Panc1 (cell line): ENCODE results near the gene BSND. TPM values are rescaled to one million over a fixed set of nuclear protein-coding genes. Genes with fewer than 3 reads are reported as not detected.

Source experiments
- ATAC-seq: fragments of 200-7000 bp; cut with Tn5 transposase; 2 replicates; pipeline ENCODE4 v1.9.1; 2020; ENCODE audit warnings: mild to moderate bottlenecking, moderate library complexity
- BruUV-seq: library from RNA; stranded (reverse); fragments of 400-500 nt; replicated peaks from 2 replicates; lab custom pipeline; 2021; lab: Mats Ljungman, UMichigan
- CTCF ChIA-PET: fragments of 300-600 bp; sonication (Branson Sonifier 250); formaldehyde crosslinking; loops from one replicate; lab custom pipeline; 2022; ENCODE audit warnings: antibody characterized with exemption; lab: Charles Lee
- POLR2A ChIA-PET: fragments of 300-600 bp; sonication (Branson Sonifier 250); formaldehyde crosslinking; loops from one replicate; lab custom pipeline; 2022; ENCODE audit warnings: antibody characterized with exemption; lab: Charles Lee
- DNase-seq: peaks from one replicate; pipeline ENCODE4 v3.0.0-alpha.2; 2010; ENCODE audit warnings: low read depth, low spot score
- H3K27ac ChIP-seq: 2 replicates; pipeline ENCODE4 v1.5.1; 2011; ENCODE audit warnings: mild to moderate bottlenecking, low read length, inconsistent platforms
- H3K27me3 ChIP-seq: fragments of 200-500 bp; sonication (Bioruptor generic); 2 replicates; pipeline ENCODE4 v1.6.0; 2014; ENCODE audit warnings: low read length, inconsistent platforms; ENCODE audit not compliant: control insufficient read depth, insufficient read depth
- H3K36me3 ChIP-seq: fragments of 200-500 bp; sonication (Bioruptor generic); 2 replicates; pipeline ENCODE4 v1.5.1; 2014; ENCODE audit warnings: inconsistent platforms, mild to moderate bottlenecking, low read length, moderate library complexity; ENCODE audit not compliant: control insufficient read depth, insufficient read depth
- H3K4me1 ChIP-seq: 2 replicates; pipeline ENCODE4 v1.5.1; 2011; ENCODE audit warnings: inconsistent platforms, mild to moderate bottlenecking, low read length, moderate library complexity; ENCODE audit not compliant: control insufficient read depth, insufficient read depth
- H3K4me3 ChIP-seq, 2 experiments: 2 replicates each; pipeline ENCODE4 v1.5.1; 2011 to 2012; ENCODE audit warnings: low read depth in 2 of 2, low read length in 2 of 2, mild to moderate bottlenecking in 2 of 2, inconsistent platforms in 1 of 2, moderate library complexity in 1 of 2
- H3K9me3 ChIP-seq: fragments of 200-500 bp; sonication (Bioruptor generic); 2 replicates; pipeline ENCODE4 v1.5.1; 2014; ENCODE audit warnings: low read depth, mild to moderate bottlenecking, inconsistent platforms, low read length, moderate library complexity; ENCODE audit not compliant: control insufficient read depth, insufficient read depth
- POLR2AphosphoS5 ChIP-seq: IDR thresholded peaks from 2 replicates; pipeline ENCODE4 v1.6.1; 2012; ENCODE audit warnings: mild to moderate bottlenecking, low read depth, low read length, moderate library complexity
- REST ChIP-seq, 2 experiments: IDR thresholded peaks; 2 replicates each; pipeline ENCODE4 v1.6.1; 2011 to 2012; ENCODE audit warnings: low read depth in 2 of 2, control low read depth in 1 of 2, low read length in 1 of 2, mild to moderate bottlenecking in 1 of 2, moderate library complexity in 1 of 2; ENCODE audit not compliant: insufficient read depth in 1 of 2
- SIN3A ChIP-seq: IDR thresholded peaks from 2 replicates; pipeline ENCODE4 v1.6.1; 2012; ENCODE audit warnings: low read depth, mild to moderate bottlenecking, low read length, moderate library complexity, borderline replicate concordance; ENCODE audit not compliant: insufficient read depth
- TCF7L2 ChIP-seq: IDR thresholded peaks from 2 replicates; pipeline ENCODE4 v1.6.1; 2011; ENCODE audit warnings: mild to moderate bottlenecking, low read depth, low read length, inconsistent platforms
- in situ Hi-C: cut with HindIII; loops from 2 replicates; pipeline ENCODE4 v1.10.0; 2016; ENCODE audit warnings: low sequenced_read_pairs, low pct_unique_long_range_greater_than_20kb
- intact Hi-C: fragments of 100-400 bp; cut with micrococcal nuclease; formaldehyde crosslinking; loops from one replicate; pipeline ENCODE4 v1.10.0; 2022; ENCODE audit not compliant: unreplicated experiment
- total RNA-seq: library from RNA; stranded (reverse); gene quantifications from one replicate; pipeline ENCODE4 v1.2.1, GENCODE V29; 2021; ENCODE audit not compliant: unreplicated experiment
- TF ChIP-seq, protein P1 (sequence below): fragments of 450-650 bp; IDR thresholded peaks from 2 replicates; pipeline ENCODE4 v1.5.1; 2017; ENCODE audit warnings: mild to moderate bottlenecking

The BSND gene
- total RNA-seq, 1 experiment from 2014 or later: not detected

GRCh38 chr1:54994355-54994990, 4.3 kb upstream of the BSND start:
- intact Hi-C loops: no loop called here
- Histone ChIP-seq H3K4me3 (no peak overlapping the region), H3K9me3 (no peaks in the 10 kb centered on the region), H3K4me1 (no peaks in the 10 kb centered on the region), H3K27ac (no peak overlapping the region), H3K27me3 (no peaks in the 10 kb centered on the region), H3K36me3 (no peaks in the 10 kb centered on the region)
- no peak for TF ChIP-seq REST (IDR thresholded peaks at IDR 0.05; ENCODE audit: insufficient read depth in 1 of 2, low read depth in 2 of 2, low read length in 1 of 2)
- no peak for TF ChIP-seq POLR2AphosphoS5
- no peak for TF ChIP-seq TCF7L2
- TF ChIP-seq, protein P1, sequence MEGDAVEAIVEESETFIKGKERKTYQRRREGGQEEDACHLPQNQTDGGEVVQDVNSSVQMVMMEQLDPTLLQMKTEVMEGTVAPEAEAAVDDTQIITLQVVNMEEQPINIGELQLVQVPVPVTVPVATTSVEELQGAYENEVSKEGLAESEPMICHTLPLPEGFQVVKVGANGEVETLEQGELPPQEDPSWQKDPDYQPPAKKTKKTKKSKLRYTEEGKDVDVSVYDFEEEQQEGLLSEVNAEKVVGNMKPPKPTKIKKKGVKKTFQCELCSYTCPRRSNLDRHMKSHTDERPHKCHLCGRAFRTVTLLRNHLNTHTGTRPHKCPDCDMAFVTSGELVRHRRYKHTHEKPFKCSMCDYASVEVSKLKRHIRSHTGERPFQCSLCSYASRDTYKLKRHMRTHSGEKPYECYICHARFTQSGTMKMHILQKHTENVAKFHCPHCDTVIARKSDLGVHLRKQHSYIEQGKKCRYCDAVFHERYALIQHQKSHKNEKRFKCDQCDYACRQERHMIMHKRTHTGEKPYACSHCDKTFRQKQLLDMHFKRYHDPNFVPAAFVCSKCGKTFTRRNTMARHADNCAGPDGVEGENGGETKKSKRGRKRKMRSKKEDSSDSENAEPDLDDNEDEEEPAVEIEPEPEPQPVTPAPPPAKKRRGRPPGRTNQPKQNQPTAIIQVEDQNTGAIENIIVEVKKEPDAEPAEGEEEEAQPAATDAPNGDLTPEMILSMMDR: no peak
- TF ChIP-seq SIN3A: no peak
- no TSS peak for BruUV-seq
- POLR2A ChIA-PET: no interaction called here
- ATAC-seq: no peak
- in situ Hi-C loops: no loop called here
- CTCF ChIA-PET: no interaction called here
- DNase-seq: no peak

GRCh38 chr1:54995013-54995760, 3.5 kb upstream of the BSND start:
- TF ChIP-seq REST (IDR thresholded peaks at IDR 0.05; ENCODE audit: insufficient read depth in 1 of 2, low read depth in 2 of 2, low read length in 1 of 2) (no peak), POLR2AphosphoS5 (no peak), SIN3A (no peak), TCF7L2 (no peak)
- TF ChIP-seq, protein P1: no peak
- H3K36me3 ChIP-seq: no peaks in the 10 kb centered on the region
- no TSS peak for BruUV-seq
- no peaks in the 10 kb centered on the region for H3K9me3 ChIP-seq
- H3K27ac ChIP-seq: no peak overlapping the region
- POLR2A ChIA-PET: no interaction called here
- no peaks in the 10 kb centered on the region for H3K27me3 ChIP-seq
- intact Hi-C loops (no loop called here), in situ Hi-C loops (no loop called here)
- ATAC-seq: no peak
- H3K4me1 ChIP-seq: no peaks in the 10 kb centered on the region
- H3K4me3 ChIP-seq: no peak overlapping the region
- CTCF ChIA-PET: interaction anchor here (2.1 to 2.8 kb wide), 2 partner anchors 45 to 50 kb away, joined by 17 to 19 read pairs; no protein-coding TSS in a partner anchor
- no peak for DNase-seq
